DMS 273 (cell line): ENCODE results near the gene ZNF667.

Source experiments
- DNase-seq: peaks from one replicate; lab custom pipeline; 2025; ENCODE audit not compliant: unreplicated experiment; lab: John Stamatoyannopoulos, UW

ZNF667 gene

DNA sequence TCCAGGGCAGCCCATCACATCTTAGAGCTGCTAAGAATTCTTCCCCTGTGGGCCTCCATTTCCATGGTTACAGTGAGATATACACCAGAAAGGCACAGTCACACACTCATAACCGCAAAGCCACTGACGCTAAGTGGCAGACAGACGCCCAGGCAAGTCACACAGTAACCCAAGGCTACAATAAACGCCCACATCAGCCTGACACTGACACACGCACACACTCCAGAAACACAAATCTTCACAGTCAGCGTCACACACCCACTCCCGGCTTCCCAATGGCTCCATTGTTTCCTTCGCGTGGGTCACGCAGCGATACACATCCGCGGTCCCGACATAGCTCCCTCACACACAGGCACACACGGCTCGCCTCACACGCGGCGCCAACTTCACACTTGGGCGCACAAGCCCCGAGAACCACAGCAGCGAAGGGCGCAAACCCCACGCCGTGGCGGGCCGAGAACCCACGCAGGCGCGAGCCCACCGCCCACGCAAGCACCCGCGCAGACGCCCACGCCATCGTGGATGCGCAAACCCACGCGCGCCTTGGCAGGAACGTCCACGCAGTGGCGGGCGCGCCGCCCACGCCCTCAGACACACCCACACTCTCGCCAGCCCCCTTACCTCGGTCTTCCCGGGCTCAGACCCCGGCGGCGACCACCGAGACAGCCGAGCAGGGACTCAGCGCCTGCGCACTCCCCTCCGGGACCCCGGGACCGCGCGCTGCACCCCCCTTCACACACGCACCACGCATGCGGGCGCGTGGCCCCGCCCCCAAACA is at the start of gene ZNF667:
ZNF667 (minus strand) TSS at position 695 of the 778 bp plus-strand sequence. CDS start 14,975 bp downstream, outside the sequence.
- peak; percentile 62 for DNase-seq

DNA sequence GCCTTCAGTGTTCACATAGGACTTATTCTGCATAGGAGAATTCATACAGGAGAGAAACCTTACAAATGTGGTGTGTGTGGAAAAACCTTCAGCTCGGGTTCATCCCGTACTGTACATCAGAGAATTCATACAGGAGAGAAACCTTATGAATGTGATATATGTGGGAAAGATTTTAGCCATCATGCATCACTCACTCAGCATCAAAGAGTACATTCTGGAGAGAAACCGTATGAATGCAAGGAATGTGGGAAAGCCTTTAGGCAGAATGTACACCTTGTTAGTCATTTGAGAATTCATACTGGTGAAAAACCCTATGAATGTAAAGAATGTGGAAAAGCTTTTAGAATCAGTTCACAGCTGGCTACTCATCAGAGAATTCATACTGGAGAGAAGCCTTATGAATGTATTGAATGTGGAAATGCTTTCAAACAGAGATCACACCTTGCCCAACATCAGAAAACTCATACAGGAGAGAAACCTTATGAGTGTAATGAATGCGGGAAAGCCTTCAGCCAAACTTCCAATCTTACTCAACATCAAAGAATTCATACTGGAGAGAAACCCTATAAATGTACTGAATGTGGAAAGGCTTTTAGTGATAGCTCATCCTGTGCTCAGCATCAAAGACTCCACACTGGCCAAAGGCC is 48.2 kb upstream of the ZNF667 start:
- no peak for DNase-seq

DNA sequence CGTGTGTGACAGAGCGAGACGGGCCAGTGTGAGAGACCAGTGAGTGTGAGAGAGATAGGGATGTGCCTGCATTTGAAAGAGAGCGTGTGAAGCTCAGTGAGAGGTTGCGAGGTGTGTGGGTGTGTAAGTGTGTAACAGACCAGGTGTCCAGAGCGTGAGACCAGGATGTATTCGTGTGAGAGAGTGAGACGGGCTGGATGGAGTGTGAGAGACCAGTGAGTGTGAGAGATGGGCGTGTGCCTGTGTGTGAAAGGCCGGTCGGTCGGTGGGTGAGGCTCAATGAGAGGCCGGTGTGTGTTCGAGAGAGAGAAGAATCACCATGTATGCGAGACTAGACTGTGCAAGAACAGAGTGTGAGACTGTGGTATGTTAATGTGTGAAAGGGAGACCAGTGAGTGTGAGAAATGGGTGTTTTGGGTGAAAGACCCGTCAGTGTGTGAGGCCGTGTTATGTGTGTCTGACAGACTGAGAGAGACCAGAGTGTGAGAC is 31.2 kb upstream of the ZNF667 start:
- DNase-seq: peak; percentile 33

DNA sequence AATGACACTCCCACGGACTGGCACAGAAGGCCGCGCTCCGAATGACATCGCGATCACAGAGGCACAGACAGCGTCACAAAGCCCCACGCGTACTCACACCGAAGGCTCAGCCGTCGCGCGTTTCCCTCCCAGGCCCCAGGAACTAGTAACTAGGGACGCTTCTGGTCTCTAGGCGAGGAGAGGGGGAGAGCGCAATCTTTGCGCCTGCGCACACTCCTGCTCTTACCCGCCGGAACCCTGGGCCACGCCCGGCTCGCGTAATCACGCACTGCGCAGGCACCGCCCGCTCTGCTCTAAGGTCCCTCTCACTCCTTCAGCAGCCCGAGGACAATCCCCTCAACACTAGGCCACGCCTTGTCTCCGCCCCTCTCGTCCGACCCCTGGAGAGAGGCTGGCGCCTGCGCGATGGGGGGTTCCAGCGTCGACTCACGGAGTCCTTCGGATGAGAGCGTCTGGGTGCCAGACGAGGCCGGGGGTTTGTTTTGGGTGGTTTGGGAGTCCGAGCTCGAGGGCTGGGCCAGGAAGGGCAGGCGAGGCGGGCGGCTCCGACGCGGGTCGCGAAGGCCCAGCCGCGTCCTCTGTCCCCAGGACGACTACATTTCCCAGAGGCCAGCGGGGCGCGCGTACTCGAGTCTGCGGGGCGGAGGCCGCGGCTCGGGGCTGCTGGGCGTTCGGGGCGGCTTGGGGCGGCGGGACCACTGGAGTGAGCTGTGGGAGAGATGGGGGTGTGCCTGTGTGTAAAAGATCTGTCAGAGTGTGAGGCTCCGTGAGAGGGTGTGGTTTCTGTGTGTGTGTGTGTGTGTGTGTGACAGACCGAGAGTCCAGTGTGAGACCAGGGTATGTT is 30.5 kb upstream of the ZNF667 start, which contains the start of gene ZNF471:
ZNF471 (plus strand) TSS at position 410 of the 844 bp plus-strand sequence. CDS start 3,717 bp downstream, outside the sequence.
- peak; percentile 98 for DNase-seq

- no peak for DNase-seq
Measured at GRCh38 chr19:56504581-56504980, 27.4 kb upstream of the ZNF667 start.

GRCh38 chr19:56491399-56491798 is 14.3 kb upstream of the ZNF667 start:
- DNase-seq: no peak

GRCh38 chr19:56477429-56478338 is 539 bp upstream of the ZNF667 start:
- peak; percentile 93 for DNase-seq

DNA sequence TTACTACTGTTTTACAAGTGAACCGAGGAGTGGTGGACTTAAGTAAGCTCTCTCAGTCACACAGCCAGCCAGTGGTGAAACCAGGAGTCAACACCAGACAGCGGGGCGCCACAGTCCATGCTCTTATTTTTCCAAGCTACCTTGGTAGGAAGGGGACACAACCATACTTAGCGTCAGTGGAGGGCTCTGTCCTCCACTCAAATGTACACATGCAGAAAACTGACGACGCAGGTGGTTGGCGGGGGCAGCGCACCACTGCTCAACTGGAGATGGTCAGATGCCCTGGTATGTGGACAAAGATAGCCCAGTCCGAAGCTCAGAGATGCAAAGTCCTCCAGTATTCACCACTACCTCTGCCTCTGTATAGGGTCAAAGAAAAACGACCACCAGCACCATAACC is 1.1 kb downstream of the ZNF667 start:
- no peak for DNase-seq

GRCh38 chr19:56474308-56474707 is 2.8 kb downstream of the ZNF667 start:
- DNase-seq: peak; percentile 25

DNA sequence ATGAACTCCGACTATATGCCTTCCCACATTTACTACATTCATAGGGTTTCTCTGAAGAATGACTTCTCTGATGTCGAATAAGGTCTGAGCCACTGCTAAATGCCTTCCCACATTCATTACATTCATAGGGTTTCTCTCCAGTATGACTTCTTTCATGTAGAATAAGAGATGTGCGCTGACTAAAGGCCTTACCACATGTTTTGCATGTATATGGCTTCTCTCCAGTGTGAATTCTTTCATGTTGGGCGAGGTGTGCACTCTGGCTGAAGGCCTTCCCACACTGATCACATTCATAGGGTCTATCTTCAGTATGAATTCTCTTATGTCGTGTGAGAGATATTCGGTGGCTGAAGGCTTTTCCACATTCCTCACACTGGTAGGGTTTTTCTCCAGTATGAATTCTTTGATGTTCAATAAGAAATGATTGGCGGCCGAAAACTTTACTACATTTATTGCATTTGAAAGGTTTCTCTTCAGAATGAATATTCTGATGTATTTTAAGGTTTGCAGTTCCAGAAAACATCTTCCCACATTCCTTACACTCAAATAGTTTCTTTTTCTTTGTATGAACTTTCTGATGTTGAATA is 35.8 kb downstream of the ZNF667 start:
- DNase-seq: no peak

GRCh38 chr19:56423985-56424353 is 53.2 kb downstream of the ZNF667 start:
- DNase-seq: no peak

- no peak for DNase-seq
Measured at GRCh38 chr19:56423276-56423984, 53.7 kb downstream of the ZNF667 start.

- no peak for DNase-seq
Measured at GRCh38 chr19:56405062-56405461, 72.1 kb downstream of the ZNF667 start.

GRCh38 chr19:56404705-56405056 is 72.5 kb downstream of the ZNF667 start:
- no peak for DNase-seq

DNA sequence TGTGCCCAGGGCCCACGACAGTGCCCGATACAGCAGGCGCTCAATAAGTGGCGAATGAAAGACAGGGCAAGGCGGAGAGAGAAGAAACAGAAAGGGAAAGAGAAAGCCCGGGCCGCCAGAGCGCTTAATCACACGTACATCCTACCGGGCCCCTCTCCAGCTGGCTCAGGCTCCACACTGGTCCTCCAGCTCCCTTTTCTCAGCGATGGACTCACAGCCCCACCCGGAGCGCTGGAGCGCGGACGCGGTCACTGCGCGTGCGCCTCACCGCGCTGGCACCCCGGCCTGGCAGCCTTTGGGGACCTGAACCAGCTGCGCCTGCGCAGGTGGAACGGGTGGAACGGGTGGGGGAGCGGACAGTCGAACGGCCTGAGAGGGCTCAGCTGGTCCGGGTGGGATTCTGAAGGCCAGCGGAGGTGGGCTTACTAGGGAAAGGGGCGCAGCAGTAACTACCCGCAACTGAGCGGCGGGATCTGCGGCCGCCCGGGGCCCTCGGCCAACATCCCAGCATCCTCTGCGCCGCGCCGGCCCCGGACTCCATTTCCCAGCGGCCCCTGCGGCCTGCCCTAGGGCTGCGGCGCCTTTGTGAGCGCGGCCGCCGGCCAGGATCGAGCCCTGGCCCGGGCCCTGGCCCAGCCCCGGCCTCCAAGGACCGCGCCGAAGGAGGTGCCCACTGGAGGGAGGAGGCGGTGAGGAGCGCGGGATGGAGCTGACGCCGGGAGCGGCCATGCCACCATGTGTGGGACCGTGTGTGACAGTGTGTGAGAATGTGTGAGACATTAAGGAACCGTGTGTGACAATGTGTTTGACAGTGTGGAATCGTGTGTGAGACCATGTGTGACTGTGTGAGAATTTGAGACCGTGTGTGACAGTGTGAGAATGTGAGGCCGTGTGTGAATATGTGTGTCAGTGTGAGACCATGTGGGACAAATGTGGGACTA is 73.1 kb downstream of the ZNF667 start, which contains the start of gene ZNF583:
ZNF583 (plus strand) TSS at position 569 of the 941 bp plus-strand sequence. CDS start 2,783 bp downstream, outside the sequence.
- DNase-seq: peak; percentile 96

- DNase-seq: no peak
Measured at GRCh38 chr19:56403261-56403660, 73.9 kb downstream of the ZNF667 start.

GRCh38 chr19:56400485-56400884 is 76.7 kb downstream of the ZNF667 start:
- DNase-seq: peak; percentile 7

GRCh38 chr19:56398809-56399208 is 78.3 kb downstream of the ZNF667 start:
- DNase-seq: no peak
